CD4-positive, alpha-beta T cell treated with Interleukin-6 at 100 ng/mL for 8 hours (primary cell): ENCODE measurements around the gene TMTC1.
"Not testable (repeated sequence)": the region's sequence is repeated elsewhere in the genome, so short reads cannot be mapped to it uniquely, and the experiment has no call there.

Experiments
- DNase-seq: peaks from one replicate; pipeline ENCODE4 v3.0.0-alpha.2; 2020; ENCODE audit warnings: mixed read lengths, low spot score

TMTC1 gene

DNA sequence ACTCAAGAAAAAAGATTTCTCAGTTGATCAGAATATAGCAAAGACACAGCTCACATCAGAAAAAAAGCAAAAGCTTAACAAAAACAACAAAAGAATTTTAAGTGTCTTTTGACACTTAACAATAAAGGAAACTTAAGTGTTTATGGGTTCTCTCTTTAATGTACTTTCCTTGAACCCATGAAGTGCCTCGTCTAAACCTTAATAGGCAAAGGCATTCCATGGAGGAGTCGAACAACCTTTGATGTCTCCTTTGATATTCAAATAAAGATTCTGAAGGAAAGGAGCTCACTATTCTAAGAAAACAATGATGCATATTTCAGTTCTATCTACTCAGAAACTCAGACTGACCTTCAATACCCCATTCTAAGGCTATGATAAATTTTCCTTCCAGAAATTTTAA lies 116.7 kb downstream of the TMTC1 start:
- no peak for DNase-seq

DNA sequence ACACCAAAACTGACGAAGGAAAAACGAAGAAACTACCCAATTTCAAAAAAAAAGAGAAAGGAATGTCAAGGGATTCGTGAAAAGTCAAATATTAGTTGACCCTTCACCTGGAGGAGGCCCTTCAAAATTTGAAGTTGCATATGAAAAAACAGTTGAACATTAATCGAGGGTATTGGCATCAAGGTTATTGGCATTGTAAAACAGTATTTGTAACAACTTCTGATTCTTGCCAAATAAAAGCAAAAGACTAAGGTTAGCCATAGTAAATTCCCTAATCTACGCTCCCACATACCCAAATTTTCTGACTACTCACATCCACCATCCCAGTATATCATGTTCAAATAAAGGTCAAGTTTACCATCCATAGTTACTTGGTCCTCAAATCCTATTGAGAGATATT lies 118.6 kb downstream of the TMTC1 start:
- DNase-seq: no peak

DNA sequence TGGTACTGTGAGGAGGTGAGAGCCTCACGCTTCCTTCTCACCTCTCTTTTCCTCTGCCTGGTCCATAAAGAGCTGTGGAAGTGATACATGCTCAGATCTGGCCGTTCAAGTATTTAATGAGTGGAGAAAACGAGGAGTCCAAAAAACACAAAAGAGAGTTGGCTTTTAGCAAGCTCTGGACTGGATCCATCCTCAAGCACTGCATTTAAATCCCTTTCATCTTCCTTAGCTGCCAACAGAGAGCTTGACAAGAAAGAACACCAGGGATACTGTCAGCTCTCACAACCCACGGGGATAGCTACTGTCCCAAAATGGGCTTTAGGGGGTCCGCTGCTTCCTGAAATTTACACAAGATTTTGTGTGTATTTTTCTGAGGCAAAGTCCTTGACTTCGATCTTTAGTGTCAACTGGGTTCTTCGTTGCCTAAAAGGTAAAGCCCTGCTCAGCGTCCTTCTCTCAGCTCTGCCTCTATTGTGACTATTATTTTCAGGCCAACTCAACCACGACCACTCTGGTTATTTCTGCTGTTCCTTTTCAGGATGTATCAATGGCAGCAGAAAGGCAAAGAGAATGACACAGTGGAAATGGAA lies 120.9 kb downstream of the TMTC1 start:
- no peak for DNase-seq

DNA sequence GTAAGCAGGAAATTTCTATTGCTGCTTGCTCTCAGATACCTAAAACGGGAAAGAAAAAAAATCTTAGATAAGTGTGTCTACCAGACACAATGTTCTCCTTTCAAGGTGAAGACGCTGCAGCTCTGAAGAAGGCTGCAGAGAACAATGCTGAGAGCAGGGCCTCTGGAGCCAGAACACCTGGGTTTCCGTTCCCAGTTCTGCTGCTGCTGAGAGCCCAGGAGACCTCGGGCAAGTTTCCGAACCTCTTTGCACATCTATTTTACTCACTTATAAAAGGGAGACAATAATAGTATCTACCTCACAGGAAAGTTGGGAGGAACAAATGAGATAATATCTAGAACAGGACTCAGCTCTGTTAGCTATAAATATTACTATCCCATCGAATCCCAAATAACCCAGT lies 122.9 kb downstream of the TMTC1 start:
- DNase-seq: no peak

DNA sequence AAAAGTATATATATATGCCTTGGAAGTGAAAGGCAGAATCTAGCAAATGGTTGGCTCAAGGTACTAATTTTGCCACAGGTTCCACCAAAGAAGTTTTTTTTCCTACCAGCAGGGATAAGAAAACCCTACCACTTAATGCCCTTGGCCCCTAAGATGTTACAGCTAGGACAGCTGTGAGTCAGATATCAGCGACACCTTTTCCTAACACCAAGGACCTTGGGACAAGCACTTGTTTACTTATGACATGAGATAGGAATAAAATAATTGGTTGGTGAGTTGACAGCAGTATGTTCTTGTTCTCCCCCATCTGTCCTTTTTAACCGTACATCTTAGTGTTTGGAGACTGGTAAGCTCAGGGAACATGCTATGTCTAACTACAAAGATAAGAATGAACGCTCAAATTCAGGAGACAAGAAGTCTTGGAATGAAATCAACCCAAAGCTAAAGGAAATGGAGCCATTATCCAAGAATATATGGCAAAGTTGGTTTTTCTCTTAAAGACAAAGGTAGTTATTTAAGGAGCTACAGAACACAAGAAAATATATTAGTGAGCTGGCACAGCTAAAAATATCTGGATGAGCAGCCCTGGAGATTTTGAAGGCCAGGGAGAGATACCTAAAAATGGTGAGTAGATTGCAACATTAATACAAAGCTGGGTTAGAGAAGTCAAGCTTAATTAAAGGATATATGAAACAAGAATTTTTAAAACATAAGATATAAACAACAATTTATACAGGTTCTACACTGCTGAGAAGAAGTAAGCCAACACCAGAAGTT lies 126.8 kb downstream of the TMTC1 start:
- no peak for DNase-seq

DNA sequence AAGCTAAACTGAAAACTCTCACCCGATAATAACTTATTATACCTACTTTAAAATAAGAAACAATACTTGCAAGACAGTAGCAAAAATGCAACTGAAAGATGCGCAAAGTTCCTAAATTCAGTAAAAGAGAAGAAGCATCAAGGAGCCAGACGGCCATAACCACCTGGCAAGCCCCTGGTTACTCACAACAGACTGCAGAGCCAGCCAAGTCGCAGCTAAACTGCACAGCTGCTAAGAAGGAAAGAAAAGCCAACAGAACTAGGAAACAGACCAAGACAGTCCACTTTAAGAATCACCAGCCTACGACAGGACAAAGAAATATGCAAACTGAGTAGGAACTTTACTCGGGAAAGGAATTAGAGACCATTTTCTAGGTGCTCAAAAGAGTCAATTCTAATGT lies 127.9 kb downstream of the TMTC1 start:
- no peak for DNase-seq

DNA sequence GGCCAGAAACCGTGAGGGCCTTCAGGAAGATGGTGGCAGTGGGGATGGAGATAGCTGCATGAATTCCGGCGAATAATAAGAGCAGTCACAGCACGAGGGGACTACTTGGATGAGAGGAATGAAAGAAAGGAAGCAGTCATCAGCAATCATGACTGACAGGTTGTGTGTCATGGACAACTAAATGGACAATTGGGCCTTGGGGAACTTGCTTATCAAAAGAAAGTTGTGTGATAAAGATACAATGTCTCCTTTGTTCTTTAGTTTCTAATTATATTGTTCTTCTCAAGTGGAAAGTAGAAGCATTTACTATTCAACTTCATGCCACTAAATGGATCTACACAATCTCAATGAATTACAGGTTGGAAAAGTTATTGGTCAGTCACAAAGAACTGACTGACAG lies 130.5 kb downstream of the TMTC1 start:
- DNase-seq: no peak

DNA sequence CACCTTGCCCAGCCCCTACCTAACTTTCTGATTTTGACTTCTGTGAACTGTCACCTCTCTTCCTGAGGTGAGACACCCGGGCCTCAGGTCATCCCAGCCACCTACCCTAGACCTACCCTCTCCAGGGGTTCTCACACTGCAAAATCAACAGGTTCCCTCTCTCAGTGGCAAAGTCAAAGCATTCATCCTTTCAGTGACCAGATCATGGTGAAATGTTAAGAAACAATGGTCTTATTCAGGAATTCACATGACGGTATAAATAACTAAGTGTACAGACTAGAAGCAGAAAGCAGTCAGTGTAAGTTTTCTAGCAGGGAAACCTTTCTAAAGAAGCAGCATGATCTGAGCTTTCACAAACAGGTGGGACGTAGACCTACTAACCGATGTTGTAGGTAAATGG lies 133.4 kb downstream of the TMTC1 start:
- DNase-seq: no peak

DNA sequence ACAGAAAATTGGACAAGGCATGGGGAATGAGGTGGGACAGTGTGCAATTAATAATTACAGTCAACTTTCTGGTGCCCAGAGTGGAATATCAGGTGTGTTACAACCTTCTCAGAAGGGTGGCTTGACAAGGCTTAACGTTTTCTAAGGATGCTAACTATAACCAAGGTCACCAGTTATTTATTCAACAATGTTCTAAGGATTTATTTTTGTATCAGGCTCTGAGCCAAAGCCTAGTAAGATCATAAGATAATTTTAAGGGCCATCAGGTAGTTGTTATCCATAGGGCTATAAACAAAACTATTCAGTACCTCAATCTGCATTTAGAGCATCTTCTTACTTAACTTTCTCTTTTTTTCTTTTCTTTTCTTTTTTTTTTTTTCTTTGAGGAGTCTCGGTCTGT lies 134.0 kb downstream of the TMTC1 start:
- no peak for DNase-seq

DNA sequence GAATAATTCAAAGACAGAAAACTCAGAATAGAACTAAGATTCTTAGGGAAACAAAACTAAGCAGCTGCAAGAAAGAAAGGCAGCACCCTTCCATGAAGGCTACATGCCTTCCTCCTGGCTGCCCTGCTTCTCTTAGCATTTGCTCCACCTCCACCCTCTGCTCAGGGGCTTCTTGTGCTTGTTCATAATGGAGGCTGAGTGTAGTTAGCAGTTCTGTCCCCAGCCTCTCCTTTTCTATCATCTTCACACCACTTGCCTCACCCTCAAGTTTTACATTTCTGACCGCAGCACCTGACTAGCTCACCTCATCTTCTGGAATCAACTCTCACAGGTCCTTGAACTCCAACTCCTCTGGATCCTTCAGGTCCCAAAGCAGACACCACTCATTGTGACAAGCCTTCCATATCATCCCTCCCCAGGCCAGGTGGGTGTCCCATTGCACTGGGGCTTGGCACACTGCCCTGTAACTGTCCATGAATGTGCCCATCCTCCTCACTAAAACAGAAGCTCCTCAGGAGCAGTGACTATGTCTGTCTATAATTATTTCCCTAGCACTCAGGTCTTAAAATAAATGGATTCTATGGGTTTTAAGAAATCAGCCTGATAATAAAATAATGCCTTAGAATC lies 139.1 kb downstream of the TMTC1 start:
- DNase-seq: no peak

DNA sequence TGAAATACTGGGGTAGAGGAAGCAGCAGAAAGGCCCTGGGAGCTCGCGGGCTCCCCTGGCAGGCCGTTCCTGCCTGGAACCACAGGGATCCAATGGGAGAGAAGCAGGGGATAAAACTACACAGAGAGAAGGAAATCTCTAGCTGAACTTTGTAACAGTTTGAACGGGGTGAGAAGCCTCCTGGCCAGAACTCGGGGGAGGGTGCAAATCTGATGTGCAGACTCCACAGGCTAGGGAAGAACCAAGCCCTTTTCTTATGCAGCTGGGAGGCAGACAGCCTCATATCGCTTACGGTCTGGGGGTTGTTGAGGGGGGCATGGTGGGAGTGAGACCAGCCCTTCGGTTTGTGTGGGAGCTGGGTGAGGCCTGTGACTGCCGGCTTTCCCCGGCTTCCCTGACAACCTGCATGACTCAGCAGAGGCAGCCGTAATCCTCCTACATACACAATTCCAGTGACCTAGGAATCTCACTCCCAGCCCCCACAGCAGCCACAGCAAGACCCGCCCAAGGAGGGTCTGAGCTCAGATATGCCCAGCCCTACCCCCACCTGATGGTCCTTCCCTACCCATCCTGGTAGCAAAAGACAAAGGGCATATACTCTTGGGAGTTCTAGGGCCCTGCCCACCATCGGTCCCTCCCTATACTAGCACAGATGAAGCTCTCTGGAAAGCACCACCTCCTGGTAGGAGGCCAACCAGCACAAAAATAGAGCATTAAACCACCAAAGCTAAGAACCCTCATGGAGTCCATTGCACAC lies 143.0 kb downstream of the TMTC1 start:
- DNase-seq: no peak

DNA sequence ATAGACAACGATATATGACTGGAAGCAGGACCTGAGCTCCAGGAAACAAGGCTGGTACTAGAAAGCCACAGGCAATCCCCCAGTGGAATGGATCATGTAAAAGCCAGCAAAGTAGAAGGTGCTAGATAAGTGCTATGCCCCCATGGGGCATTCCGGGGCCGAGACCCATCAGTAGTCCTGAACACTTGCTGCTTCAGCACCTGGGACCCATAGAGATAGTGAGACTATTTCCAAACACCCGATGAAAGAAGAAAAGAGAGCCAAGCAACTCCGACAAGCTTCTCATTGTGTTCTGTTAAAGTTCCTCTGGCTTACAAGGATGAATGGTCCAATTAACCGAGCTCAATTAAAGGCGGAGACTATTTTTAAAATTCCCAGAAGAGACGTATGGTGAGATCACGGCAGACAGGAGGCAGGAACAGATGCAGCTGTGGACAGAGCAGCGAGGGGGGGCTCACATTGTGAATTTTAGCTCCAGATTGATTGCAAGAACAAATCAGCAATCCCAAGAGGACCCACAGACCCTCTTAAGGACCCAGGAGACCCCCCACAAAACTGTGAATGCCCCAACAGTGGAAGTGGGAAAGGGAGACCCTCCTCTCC lies 143.7 kb downstream of the TMTC1 start:
- no peak for DNase-seq

DNA sequence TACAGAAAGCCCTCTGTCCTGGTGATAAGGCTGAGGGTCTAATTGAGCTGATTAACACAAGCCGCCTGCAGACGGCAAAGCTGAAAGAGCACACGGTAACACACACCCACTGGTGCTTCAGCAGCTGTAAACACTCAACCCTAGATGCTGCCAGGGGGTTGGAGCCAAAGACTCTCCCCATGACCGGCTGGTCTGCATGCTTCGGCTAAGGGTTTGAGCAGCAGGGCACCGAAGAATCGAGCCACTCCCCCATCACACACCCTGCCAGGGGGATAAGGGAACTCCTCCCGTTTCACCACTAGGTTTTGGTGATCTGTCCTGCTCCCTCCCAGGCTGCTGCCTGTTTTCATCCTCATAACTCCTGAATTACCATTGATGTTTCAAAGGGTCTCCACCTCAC lies 145.2 kb downstream of the TMTC1 start:
- no peak for DNase-seq

DNA sequence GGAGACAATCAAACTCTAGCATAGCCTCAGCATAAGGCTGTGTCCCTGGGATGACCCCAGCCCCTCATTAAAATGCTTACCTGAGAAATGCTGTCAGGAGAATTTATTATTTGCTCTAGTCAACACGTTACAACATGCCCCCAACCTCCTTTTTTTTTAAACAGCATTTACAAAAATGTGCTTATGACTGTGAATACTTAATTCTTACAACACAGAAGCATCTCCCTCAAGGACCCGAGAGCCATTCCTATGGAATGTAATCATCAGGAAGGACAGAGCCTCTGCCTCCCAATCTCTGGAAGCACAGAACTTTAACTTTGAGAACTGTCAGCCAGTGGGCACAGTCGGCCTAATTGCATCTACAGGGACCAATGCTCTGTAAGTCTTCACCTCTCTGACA lies 149.7 kb downstream of the TMTC1 start:
- no peak for DNase-seq

DNA sequence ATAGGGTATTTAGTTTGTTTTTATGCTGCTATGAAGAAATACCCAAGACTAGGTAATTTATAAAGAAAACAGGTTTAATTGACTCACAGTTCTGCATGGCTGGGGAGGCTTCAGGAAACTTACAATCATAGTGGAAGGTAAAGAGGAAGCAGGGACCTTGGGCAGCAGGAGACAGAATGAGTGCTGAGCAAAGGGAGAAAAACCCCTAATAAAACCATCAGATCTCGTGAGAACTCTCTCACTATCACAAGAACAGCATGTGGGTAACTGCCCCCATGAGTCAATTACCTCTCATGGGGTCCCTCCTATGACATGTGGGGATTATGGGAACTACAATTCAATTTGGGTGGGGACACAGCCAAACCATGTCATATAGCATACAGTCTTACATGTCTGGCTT lies 153.6 kb downstream of the TMTC1 start:
- DNase-seq: not testable (repeated sequence)

DNA sequence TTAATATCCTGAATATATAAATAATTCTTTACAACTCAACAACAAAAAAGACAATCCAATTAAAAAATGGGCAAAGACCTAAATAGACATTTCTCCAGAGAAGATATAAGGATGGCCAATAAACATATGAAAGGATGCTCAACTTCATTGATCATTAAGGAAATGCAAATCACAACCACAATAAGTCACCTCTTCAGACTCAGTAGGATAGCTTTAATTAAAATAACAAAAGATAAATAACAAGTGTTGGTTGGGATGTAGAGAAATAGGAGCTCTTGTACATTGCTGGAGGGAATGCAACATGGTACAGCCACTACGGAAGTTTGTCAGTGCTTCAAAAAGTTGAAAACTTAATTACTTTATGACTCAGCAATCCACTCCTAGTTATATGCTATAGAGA lies 156.5 kb downstream of the TMTC1 start:
- DNase-seq: no peak

DNA sequence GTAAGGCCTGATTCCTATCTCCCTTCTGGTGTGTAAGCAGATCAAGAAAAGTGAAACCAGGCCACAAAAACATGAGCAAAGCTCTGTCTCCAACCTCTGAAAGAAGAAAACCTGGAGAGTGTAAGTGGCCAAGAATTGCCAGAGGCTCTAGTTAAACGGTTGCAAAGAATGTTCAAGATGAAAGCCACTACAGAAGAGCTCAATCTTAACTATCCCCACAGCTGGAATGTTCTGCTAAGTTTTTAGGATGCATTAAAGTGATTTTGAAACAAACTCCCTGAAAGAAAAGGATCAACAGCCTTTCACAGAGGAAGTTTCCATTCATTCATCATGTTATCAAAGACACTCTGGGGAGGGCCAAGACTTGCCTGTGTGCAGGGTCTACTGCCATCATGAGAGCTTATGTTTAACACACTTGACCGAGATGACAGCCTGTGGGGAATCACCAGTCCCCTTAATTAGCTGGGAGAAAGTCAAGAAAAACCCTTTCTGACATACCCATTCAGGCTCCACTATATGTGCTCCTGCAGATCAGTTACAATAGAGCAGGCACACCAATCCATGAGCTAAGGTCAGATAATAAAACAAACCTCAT lies 158.3 kb downstream of the TMTC1 start:
- DNase-seq: no peak

DNA sequence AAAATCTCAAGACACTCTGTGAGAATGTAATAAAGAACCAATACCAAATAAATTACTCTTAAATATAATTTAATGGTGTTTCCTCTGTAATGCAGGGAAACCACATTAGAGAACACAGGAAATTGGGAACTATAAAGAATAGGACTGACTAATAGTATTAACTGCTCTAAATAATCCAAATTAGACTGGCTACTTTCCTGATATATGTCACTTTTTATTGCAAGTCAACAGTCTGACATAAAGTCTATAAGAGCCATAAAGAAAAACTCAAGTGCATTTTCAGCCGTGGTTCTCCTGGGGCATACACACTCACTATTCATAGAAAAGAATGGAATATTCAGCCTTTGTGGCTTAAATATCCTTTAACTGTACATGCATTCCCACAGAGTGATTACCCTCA lies 161.5 kb downstream of the TMTC1 start:
- no peak for DNase-seq

DNA sequence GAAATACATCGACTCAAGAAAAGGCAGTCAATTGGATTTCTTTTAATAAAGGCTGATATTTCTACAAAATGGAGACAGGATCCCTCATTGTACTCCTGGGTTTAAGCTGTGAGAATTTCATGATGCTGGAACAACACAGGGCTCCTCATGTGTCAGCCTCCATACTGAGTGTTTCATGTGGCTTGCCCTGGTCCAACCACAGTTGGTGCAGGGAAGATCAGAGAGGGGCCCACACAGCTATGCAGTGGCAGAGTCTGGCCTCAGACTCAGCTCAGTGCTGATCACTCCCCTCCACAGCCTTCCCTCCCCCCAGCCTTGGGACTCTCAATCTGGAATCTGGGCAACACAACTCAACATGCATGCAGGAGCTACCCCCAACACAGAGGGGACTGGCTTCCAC lies 163.7 kb downstream of the TMTC1 start:
- DNase-seq: no peak

DNA sequence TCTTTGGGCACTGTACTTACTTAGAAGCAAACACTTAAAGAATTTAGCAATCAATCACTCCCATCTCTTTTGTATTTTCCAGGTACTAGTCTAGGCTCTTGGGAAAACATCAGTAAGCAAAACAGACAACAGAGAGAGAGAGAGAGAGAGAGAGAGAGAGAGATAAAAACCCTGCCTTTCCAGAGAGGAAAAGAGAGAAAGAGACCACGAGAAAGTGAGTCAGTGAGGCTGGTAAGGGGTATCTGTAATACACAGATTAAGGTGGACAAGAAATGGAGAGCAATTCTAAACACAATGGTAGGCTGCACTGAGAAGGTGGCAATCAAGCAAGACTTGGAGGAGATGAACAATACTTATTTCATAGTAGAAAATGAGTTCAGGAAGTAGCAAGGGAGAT lies 166.3 kb downstream of the TMTC1 start:
- no peak for DNase-seq

DNA sequence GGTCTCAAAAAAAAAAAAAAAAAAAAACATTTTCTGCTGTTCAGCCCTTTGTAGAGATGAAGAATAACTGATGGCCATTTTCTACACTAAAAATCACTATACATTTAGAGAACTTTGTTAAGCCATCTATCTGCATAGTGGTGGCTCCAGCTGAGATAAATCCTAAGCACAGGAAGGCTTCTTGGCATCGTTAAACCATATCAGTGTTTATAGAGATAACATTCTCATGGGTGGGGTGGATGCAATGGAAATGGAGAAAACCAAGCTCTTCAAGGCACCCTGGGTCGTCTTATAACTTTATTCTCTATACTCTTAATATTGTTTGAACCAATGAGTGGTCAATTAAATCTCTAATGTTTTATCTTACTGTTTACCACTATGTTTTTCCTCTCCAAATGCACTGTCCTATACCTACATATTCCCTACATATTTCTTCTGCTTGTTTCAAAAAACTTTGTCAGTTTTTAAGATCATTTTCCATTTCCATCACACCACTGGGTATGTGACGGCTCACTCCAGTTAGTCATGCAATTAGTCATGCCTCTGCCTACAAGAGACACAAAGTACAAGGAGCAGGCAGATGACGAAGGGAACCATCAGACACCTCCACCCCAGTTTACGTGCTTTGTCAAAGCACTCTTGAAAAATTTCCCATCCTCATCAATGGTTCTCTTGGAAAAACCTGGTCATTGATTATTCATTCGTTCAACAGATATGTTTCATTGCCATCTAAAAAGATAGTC lies 166.9 kb downstream of the TMTC1 start:
- DNase-seq: no peak
